Testis (tissue), 2 donors: ENCODE results near the gene DDX4.

Experiments
- POLR2A ChIP-seq: fragments of 450-650 bp; IDR thresholded peaks from one replicate; pipeline ENCODE4 v1.6.1; 2017; ENCODE audit warnings: antibody characterized with exemption, mild to moderate bottlenecking, moderate library complexity
- TF ChIP-seq, protein P1 (sequence below), 3 experiments: fragments of 450-650 bp in 2 of 3; fragments of 200-600 bp in 1 of 3; sonication (generic) in 1 of 3; IDR thresholded peaks; one replicate each; pipeline ENCODE4 v1.5.1; 2016 to 2019; ENCODE audit warnings: antibody characterized with exemption in 3 of 3, mild to moderate bottlenecking in 2 of 3, moderate library complexity in 1 of 3

DNA sequence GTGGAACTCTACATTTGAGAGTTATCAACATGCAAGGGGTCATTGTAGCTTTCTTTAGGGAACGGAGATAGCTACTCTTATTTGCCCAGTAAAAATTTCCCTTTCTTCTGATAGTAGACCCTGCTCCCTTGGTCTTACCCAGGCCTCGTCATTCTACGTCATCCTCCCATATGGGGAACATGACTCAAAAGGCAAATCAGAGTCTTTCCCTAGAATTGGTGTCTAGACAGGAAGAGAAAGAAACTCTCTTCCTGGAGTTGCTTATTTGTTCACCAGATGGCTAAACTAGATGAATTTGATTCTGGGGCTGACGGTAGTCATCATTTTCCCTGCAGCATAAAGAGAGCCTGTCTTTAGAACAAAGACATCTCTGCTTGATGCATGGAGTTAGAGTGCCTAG, 13.6 kb upstream of the DDX4 start:
- TF ChIP-seq POLR2A, result no peak
- TF ChIP-seq, protein P1, sequence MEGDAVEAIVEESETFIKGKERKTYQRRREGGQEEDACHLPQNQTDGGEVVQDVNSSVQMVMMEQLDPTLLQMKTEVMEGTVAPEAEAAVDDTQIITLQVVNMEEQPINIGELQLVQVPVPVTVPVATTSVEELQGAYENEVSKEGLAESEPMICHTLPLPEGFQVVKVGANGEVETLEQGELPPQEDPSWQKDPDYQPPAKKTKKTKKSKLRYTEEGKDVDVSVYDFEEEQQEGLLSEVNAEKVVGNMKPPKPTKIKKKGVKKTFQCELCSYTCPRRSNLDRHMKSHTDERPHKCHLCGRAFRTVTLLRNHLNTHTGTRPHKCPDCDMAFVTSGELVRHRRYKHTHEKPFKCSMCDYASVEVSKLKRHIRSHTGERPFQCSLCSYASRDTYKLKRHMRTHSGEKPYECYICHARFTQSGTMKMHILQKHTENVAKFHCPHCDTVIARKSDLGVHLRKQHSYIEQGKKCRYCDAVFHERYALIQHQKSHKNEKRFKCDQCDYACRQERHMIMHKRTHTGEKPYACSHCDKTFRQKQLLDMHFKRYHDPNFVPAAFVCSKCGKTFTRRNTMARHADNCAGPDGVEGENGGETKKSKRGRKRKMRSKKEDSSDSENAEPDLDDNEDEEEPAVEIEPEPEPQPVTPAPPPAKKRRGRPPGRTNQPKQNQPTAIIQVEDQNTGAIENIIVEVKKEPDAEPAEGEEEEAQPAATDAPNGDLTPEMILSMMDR (IDR thresholded peaks at IDR 0.05), result no peak
